NT2/D1 (cell line): ENCODE results near the gene ODF2L.

Experiments used
- SUZ12 ChIP-seq: IDR thresholded peaks from 2 replicates; pipeline ENCODE4 v1.6.1; 2011; ENCODE audit not compliant: insufficient read length, insufficient read depth; ENCODE audit errors: extremely low read depth
- YY1 ChIP-seq: IDR thresholded peaks from 2 replicates; pipeline ENCODE4 v1.6.1; 2011; ENCODE audit not compliant: insufficient read length, insufficient read depth
- ZNF274 ChIP-seq: IDR thresholded peaks from 2 replicates; pipeline ENCODE4 v1.6.1; 2011; ENCODE audit warnings: mild to moderate bottlenecking, low read depth, low read length

GRCh38 chr1:86419277-86419903, 23.3 kb upstream of the ODF2L start:
- TF ChIP-seq SUZ12 (no peak), YY1 (no peak), ZNF274 (no peak)
